GM18868 (cell line): Measurements from ENCODE around the gene SSBP2.
A peak's percentile ranks its signal among the peaks of the same experiment; 100 is the strongest.
"Not testable (repeated sequence)": the region's sequence is repeated elsewhere in the genome, so short reads cannot be mapped to it uniquely, and the experiment has no call there.

Experiments
- ATAC-seq: cut with Tn5 transposase; IDR thresholded peaks from one replicate; pipeline ENCODE4 v1.9.1; 2021; ENCODE audit warnings: mild to moderate bottlenecking, moderate library complexity; ENCODE audit not compliant: unreplicated experiment

Gene SSBP2

GRCh38 chr5:81537905-81538547, 212.9 kb downstream of the SSBP2 start:
- ATAC-seq: no peak

GRCh38 chr5:81534441-81534840, 216.5 kb downstream of the SSBP2 start:
- no peak for ATAC-seq

GRCh38 chr5:81533629-81534405, 217.1 kb downstream of the SSBP2 start:
- no peak for ATAC-seq

GRCh38 chr5:81530919-81531318, 220.0 kb downstream of the SSBP2 start:
- ATAC-seq: no peak

- ATAC-seq: no peak
These were observed 225.2 kb downstream of the SSBP2 start for GRCh38 chr5:81525690-81526089.

- no peak for ATAC-seq
These were observed 226.9 kb downstream of the SSBP2 start for GRCh38 chr5:81524015-81524414.

- no peak for ATAC-seq
These were observed 228.3 kb downstream of the SSBP2 start for GRCh38 chr5:81522571-81522970.

- ATAC-seq: no peak
These were observed 230.1 kb downstream of the SSBP2 start for GRCh38 chr5:81520769-81521168.

GRCh38 chr5:81519217-81519905, 231.5 kb downstream of the SSBP2 start:
- no peak for ATAC-seq

- ATAC-seq: no peak
These were observed 233.4 kb downstream of the SSBP2 start for GRCh38 chr5:81517462-81517861.

- ATAC-seq: no peak
These were observed 234.8 kb downstream of the SSBP2 start for GRCh38 chr5:81516091-81516490.

GRCh38 chr5:81513982-81514381, 236.9 kb downstream of the SSBP2 start:
- ATAC-seq: no peak

GRCh38 chr5:81513473-81513872, 237.4 kb downstream of the SSBP2 start:
- ATAC-seq: no peak

- peak; percentile 99 for ATAC-seq
These were observed 243.9 kb downstream of the SSBP2 start for GRCh38 chr5:81506900-81507588.

GRCh38 chr5:81506378-81506777, 244.5 kb downstream of the SSBP2 start:
- no peak for ATAC-seq

GRCh38 chr5:81505672-81506071, 245.2 kb downstream of the SSBP2 start:
- no peak for ATAC-seq

GRCh38 chr5:81503602-81504001, 247.3 kb downstream of the SSBP2 start:
- ATAC-seq: not testable (repeated sequence)

- no peak for ATAC-seq
These were observed 255.6 kb downstream of the SSBP2 start for GRCh38 chr5:81495286-81495685.

- ATAC-seq: no peak
These were observed 262.0 kb downstream of the SSBP2 start for GRCh38 chr5:81488862-81489261.

- no peak for ATAC-seq
These were observed 264.2 kb downstream of the SSBP2 start for GRCh38 chr5:81486711-81487110.

GRCh38 chr5:81482595-81482994, 268.3 kb downstream of the SSBP2 start:
- ATAC-seq: no peak
